Right ventricle myocardium inferior (tissue), 1 donor: Measurements from ENCODE around the gene CHPT1. TPM values are rescaled to one million over a fixed set of nuclear protein-coding genes. Genes with fewer than 3 reads are reported as not detected.

ENCODE experiments used
- ATAC-seq: fragments of 200-7000 bp; cut with Tn5 transposase; one replicate; pipeline ENCODE4 v1.9.1; 2020; ENCODE audit warnings: mild to moderate bottlenecking, moderate library complexity
- DNase-seq: peaks from one replicate; pipeline ENCODE4 v3.0.0; 2021; ENCODE audit errors: missing footprints
- intact Hi-C: fragments of 100-400 bp; cut with DNase I; formaldehyde crosslinking; loops from one replicate; pipeline ENCODE4 v1.11.0; 2022
- total RNA-seq: library from RNA; stranded (reverse); fragmentation: NEBNext Ultra II Directional; extraction: Animal tissue kit (Norgen Biotek cat#: 25700); gene quantifications from one replicate; pipeline ENCODE4 v1.2.1, GENCODE V29; 2021
- donor health status: DM: no; HTN: yes; CAD: no; lungs with severe emphysema.

Gene CHPT1
- total RNA-seq, 1 donor from 2014 or later, result 128 TPM

GRCh38 chr12:101746196-101746595 lies 48.8 kb downstream of the CHPT1 start:
- intact Hi-C loops, result no loop called here

GRCh38 chr12:101746661-101747060 lies 49.2 kb downstream of the CHPT1 start:
- intact Hi-C loops, result no loop called here
- ATAC-seq, result no peak
- no peak for DNase-seq

More at GRCh38 chr12:101746196-101746595, 48.8 kb downstream of the CHPT1 start:
- no peak for ATAC-seq
- DNase-seq, result no peak

DNA sequence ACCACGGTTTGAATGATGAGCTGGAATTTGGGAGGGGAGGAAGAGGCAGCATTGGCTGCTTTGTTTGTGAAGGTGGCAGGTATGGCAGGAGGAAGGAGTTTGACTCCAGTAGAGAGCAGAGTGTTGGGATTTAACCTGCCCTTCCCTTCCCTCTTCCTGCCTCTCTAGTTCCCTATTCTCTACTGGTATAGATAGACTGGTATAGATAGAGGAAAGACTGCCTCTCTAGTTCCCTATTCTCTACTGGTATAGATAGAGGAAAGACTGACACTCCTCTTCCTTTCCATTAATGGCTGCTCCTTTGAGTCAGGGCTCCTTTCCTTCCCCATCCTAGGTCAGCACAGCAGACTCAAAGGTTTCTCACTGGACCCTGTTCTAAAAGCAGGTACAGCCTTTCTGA lies 50.3 kb downstream of the CHPT1 start:
- ATAC-seq (peak; percentile 48), DNase-seq (no peak)
- intact Hi-C loops, result no loop called here

- intact Hi-C loops, result no loop called here
- no peak for DNase-seq
- no peak for ATAC-seq
These were observed 51.5 kb downstream of the CHPT1 start for GRCh38 chr12:101748907-101749306.

DNA sequence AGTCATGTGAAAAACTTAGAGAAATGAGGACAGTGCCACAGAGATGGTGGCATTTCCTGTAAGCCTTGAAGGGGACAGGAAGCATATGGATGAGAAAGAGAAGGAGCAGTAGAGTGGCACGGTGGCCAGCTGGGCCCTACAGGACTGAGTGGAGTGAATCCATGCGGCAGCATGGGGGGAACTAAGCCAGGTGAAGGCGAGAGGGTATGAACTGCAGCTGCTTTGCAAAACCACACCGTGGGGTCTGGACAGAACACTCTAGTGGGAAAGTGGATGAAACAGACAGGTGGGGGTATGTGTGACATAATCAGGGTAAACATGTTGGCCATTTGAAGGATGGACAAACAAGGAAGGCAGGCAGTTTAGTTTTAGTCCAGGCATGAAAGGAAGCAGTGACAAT lies 52.2 kb downstream of the CHPT1 start:
- DNase-seq, result no peak
- no peak for ATAC-seq
- intact Hi-C loops, result no loop called here

DNA sequence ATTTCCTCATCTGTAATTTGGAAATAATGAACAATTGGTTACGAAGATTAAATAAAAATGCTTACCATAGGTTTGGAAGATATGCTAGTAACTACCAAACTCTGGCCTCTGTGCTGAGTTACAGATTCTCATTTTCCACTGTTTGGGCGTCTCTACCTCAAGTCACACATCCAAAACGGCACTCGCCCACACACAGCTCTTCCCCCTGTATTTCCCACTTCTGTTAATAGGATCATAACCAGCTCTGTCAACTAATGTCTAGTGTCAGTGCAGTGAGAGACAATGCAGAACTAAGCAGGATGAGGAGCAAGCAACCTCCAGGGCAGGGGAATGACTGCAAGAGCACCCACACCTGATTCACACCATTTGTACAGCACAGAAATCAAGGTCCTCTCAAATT lies 52.7 kb downstream of the CHPT1 start:
- ATAC-seq (no peak), DNase-seq (no peak)
- intact Hi-C loops, result no loop called here

DNA sequence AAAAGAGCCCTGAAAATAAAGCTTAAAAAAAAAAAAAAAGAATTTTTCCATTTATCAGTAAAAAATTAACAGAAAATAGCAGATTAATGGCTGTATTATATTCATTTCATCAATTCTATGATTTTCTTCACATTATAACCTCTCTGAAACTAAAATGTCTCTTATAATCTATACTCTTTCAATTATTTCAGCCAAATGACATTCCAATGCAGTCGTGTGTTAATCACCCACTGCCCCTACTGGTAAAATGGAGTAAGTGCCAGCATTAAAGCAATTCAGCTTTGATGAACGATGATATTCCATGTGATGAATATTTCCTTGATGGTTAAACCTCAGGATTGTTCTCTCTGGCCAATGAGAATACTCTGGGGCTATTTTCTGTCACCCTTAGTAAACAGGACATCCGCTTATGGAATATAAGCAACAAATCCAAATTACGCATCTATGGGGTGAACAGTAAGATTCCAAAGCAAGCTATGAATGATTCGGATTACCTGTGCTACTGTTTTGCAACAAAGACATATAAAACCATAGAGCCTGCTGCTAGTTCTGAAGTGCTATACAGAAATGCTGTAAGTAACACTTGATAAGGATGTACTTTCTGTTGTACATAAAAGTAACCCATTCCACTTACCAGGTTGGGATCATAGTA lies 62.1 kb downstream of the CHPT1 start:
- DNase-seq (no peak), ATAC-seq (no peak)
- intact Hi-C loops, result loop anchor here (10.0 kb wide), 2 partner anchors 265 to 345 kb away; no protein-coding TSS in a partner anchor

DNA sequence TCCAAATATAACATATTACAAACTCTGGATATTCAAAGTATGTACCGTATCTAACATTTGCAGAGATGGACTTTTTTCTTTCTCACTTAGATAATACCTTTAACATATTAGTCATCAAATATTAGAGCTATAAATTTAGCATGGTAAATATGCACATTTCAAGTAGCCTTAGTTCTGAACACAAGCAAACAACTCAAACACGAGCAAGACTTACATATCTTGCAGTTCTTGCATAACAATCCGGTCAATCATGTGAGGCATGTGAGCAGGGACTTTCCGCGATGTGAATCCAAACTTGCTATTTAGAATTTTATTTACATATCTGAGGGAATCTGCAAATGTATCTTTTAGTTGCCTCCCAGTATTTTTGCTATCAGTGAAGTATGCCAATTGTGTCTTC lies 63.9 kb downstream of the CHPT1 start:
- intact Hi-C loops, result loop anchor here (10.0 kb wide), 2 partner anchors 267 to 347 kb away; no protein-coding TSS in a partner anchor
- no peak for ATAC-seq
- DNase-seq, result no peak

DNA sequence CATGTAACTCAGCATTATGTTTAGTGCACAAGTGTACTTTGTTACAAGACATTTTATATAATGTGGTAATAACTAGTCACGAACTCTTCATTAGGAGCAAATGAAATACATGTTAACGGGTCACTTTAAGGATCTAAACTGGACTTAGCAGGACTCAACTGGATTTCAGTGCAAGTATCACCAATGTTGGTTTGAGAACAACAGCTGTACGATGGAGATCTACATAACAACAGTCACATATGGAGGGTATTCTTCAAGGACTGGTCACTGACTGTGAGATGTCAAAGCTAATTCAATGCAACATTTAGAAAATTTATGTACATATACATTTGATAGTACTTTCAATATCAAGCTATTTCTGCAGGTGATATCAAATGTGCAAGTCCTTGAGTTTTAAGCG lies 64.3 kb downstream of the CHPT1 start:
- intact Hi-C loops, result loop anchor here (10.0 kb wide), 2 partner anchors 267 to 347 kb away; no protein-coding TSS in a partner anchor
- DNase-seq, result no peak

DNA sequence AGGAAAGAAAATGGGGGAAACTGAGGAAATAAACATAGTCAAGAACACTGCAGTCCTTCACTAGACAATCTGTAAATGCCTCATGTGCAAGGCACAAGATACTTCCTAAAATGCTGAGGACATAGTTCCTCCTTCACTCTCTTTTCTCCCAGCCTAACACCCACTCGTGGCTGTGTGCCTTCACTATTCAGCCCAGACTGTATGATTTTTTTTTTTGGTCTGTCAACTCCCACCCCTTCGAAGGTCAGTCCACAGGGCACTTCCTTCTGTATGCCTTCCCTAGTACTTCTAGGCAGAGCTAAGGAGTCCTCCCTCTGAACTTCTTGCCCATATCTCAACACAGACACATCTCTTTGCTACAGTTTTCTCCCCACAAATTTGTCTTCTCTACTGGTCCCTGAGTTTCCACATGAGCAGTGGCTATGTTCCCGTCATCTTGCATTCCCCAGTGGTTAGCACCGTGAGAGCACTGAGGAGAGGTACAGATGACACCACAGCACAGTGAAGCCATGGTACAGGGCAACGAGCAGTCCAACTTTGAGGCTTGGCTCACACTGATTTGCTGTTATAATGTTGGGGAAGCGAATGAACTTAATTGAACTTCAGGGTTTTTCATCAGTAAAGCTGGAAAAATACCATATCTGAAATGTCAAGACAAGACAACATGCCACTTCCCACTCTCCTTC lies 65.9 kb downstream of the CHPT1 start:
- intact Hi-C loops, result loop anchor here (10.0 kb wide), 2 partner anchors 269 to 349 kb away; no protein-coding TSS in a partner anchor
- ATAC-seq, result peak; percentile 63
- no peak for DNase-seq

More for the DNA sequence above, 64.3 kb downstream of the CHPT1 start:
- no peak for ATAC-seq

DNA sequence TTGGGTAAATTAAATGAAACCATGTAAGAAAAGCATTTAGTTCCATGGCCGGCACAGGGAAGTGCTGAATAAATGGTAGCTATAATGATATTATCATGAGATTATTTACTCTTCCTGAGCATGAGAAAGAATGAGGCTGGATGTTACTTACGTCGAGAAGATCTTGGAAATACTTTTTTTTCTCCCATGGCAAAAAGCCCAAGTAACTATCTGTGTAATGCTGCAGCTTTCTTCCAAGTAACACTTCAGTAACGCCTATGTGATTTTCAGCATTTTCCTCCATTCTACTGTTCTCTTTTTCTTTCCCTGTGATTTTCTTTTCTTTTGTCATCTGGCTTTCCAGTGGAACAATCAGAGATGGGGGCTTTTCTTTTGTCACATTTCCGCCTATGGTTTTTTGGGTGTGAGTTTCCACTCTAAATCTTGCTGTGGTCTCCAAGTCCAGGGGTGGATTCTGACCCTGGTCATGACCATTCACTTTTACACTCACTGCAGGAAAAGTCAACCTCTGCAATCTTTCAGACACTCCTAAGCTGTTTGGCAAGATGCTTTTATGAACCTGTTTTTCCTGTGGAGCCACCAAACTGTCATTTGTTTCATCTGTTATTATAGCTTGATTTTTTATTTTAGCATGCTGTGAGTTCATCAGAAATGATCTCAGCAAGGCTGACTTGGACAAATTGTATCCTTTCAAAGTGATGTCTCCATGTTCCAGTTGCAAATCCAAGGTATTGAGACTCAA lies 66.8 kb downstream of the CHPT1 start:
- intact Hi-C loops, result loop anchor here (10.0 kb wide), 2 partner anchors 269 to 349 kb away; no protein-coding TSS in a partner anchor

DNA sequence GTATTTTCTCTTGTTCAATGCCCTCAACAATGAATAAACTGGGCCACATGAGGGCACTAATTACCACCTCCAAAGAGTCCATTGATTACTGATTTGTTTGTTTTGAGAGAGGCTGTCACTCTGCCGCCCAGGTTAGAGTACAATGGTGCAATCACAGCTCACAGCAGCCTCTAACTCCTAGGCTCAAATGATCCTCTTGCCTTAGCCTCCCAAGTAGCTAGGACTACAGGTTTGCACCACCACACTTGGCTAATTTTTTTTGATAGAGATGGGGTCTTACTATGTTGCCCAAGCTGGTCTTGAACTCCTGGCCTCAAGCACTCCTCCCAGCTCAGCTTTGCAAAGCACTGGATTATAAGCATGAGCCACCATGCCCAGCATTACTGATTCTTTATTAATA lies 70.1 kb downstream of the CHPT1 start:
- DNase-seq (no peak), ATAC-seq (no peak)
- intact Hi-C loops, result loop anchor here (10.0 kb wide), 2 partner anchors 273 to 353 kb away; no protein-coding TSS in a partner anchor

More for the DNA sequence above, 66.8 kb downstream of the CHPT1 start:
- ATAC-seq, result no peak
- no peak for DNase-seq

GRCh38 chr12:101768781-101769180 lies 71.3 kb downstream of the CHPT1 start:
- ATAC-seq, result no peak

DNA sequence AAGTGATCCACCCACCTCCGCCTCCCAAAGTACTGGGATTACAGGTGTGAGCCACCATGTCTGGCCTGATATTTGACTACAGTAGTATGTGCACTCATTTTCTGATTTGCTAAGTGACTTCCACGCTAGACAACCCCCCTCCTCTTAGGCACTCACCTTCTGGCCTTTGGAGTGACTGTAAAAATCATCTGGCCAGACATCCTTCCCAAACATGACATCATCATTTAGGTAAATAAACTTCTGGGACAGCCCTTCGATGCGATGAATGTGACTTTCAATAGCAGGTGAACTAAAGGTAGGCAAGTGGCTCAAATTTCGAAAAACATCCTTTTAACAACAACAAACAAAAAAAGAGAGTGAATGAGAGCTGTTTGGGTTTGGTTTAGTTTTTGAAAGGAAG lies 72.4 kb downstream of the CHPT1 start:
- intact Hi-C loops, result loop anchor here (10.0 kb wide), 2 partner anchors 275 to 355 kb away; no protein-coding TSS in a partner anchor
- DNase-seq (no peak), ATAC-seq (no peak)

More at GRCh38 chr12:101768781-101769180, 71.3 kb downstream of the CHPT1 start:
- intact Hi-C loops, result loop anchor here (10.0 kb wide), 2 partner anchors 274 to 354 kb away; no protein-coding TSS in a partner anchor
- DNase-seq, result no peak

DNA sequence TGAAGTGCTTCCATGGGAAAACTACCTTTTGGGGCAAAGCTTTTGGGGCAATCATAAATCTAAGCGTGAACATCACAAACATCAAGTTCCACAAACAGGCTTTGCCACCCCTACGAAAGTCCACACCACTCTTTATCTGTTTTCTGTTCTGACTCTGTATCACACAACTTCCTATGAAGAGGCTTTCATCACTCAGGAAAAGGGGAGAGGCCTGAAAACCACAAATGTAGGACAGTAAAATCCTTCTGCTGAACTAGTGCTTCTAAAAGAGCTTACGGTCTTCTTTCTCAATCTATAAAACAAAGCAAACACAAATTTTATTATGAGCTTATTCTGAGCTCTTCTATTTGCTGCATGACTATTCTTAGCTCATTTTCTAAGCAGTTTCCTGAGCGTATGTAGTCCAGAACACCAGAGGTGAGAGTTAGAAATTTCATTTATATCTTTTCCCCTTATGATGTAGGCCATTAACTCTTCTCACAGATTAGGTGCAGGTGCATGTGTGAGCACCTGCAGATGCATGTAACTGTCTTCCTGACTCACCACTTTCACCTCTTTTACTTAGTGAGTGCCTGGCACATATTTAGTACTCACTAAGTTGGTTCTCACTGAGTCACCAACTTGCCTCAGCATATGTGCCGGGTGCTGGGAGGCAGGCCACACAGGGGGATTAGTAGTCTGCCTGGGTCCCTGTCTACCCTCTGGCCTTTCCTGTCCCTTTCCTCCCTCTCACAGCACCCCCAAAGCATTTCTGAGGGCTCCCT lies 74.8 kb downstream of the CHPT1 start:
- ATAC-seq (no peak), DNase-seq (no peak)
- intact Hi-C loops, result no loop called here

DNA sequence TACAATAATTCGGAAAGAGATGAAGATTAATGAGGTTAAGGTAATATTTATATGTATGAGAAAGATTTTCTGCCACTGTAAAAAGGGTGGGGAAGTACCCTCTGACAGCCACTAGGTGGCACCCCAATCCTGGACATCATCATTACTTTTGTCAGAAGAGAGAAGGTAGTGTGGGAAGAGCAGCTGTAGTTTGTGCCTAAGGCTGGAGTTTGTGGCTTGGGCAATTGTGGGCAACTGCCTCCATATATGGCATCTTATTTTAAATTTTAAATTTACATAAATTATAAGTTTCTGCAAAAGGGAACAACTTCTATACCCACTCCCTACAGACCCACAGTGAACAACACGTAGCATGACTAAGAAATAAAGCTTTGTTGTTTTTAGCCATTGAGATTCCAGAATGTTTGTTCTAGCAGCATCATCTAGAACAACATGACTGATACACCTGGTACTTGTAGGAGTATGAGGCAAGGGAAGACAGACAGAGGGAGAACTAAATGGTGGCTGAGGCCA lies 76.3 kb downstream of the CHPT1 start:
- no peak for DNase-seq
- ATAC-seq, result peak; percentile 69
- intact Hi-C loops, result no loop called here

DNA sequence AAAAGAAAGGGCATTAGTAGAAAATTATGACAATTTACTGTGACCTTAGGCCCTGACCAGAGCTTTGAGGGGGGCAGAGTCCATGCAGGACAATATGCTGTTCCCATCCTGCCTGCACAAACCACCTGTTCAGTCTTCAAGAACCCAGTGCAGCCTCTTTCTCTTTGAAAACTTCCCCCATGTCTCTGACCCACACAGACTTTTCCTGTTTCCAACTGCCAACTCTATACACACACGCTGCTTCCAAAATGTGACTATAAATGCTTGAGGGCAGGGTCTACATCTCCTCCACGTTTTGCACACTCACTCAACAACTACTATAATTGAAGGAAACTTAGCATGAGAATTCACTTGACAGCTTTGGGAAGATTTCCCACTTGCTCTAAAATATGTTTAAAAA lies 78.4 kb downstream of the CHPT1 start:
- DNase-seq (no peak), ATAC-seq (no peak)
- intact Hi-C loops, result loop anchor here (1.0 kb wide), 1 partner anchor 54 kb away; the partner anchor contains the start of gene GNPTAB

- intact Hi-C loops, result no loop called here
- DNase-seq (no peak), ATAC-seq (no peak)
These were observed 80.0 kb downstream of the CHPT1 start for GRCh38 chr12:101777485-101777884.
